OCI-LY3 (cell line): ENCODE measurements around the gene RPEL1.

ENCODE experiments used
- H2AFZ ChIP-seq: fragments of 200-600, 300-600 bp; shearing (Covaris generic); 2 replicates; pipeline ENCODE4 v1.6.0; 2014; ENCODE audit warnings: antibody characterized with exemption, low read depth, low read length
- H3K27ac ChIP-seq: fragments of 200-600, 300-600 bp; sonication (generic); 2 replicates; pipeline ENCODE4 v1.5.1; 2014; ENCODE audit warnings: mild to moderate bottlenecking, low read length, moderate library complexity, mixed read lengths
- H3K27me3 ChIP-seq: fragments of 200-600, 300-600 bp; sonication (generic); 2 replicates; pipeline ENCODE4 v1.6.1; 2014; ENCODE audit warnings: low read depth, low read length, mixed read lengths
- H3K36me3 ChIP-seq: fragments of 200-600, 300-600 bp; sonication (generic); replicated peaks from 2 replicates; pipeline ENCODE3; 2014; ENCODE audit warnings: low read depth, low read length, mixed read lengths
- H3K4me1 ChIP-seq: fragments of 300-600, 200-600 bp; sonication (generic); 2 replicates; pipeline ENCODE4 v1.6.1; 2014; ENCODE audit warnings: low read length, mixed read lengths
- H3K4me2 ChIP-seq: fragments of 200-600, 300-600 bp; sonication (generic); 2 replicates; pipeline ENCODE4 v1.6.1; 2014; ENCODE audit warnings: low read length, mixed read lengths
- H3K4me3 ChIP-seq: fragments of 300-600, 200-600 bp; sonication (generic); 2 replicates; pipeline ENCODE4 v1.5.1; 2014; ENCODE audit warnings: antibody characterized with exemption, mild to moderate bottlenecking, low read length, moderate library complexity
- H3K79me2 ChIP-seq: fragments of 300-600, 200-600 bp; shearing (Covaris generic); 2 replicates; pipeline ENCODE4 v1.6.1; 2014; ENCODE audit warnings: mild to moderate bottlenecking, low read length, mixed read lengths
- H3K9ac ChIP-seq: fragments of 300-600, 200-600 bp; shearing (Covaris generic); 2 replicates; pipeline ENCODE4 v1.6.0; 2014; ENCODE audit warnings: mild to moderate bottlenecking, low read length, moderate library complexity
- H3K9me3 ChIP-seq: fragments of 200-600, 300-600 bp; shearing (Covaris generic); 2 replicates; pipeline ENCODE4 v1.6.1; 2014; ENCODE audit warnings: low read length, mixed read lengths; ENCODE audit not compliant: insufficient read depth
- H4K20me1 ChIP-seq: fragments of 200-600, 300-600 bp; sonication (generic); 2 replicates; pipeline ENCODE4 v1.6.1; 2016; ENCODE audit warnings: low read length, mixed read lengths; ENCODE audit not compliant: insufficient read depth
- CTCF ChIP-seq: fragments of 200-600, 300-600 bp; sonication (generic); IDR thresholded peaks from 2 replicates; pipeline ENCODE4 v1.5.1; 2014; ENCODE audit warnings: antibody characterized with exemption, low read length, low read depth
- EZH2phosphoT487 ChIP-seq: fragments of 200-600 bp; shearing (Covaris generic); IDR thresholded peaks from 2 replicates; pipeline ENCODE4 v1.6.1; 2018; ENCODE audit warnings: antibody characterized with exemption, mixed run types, low read depth

RPEL1 gene

DNA sequence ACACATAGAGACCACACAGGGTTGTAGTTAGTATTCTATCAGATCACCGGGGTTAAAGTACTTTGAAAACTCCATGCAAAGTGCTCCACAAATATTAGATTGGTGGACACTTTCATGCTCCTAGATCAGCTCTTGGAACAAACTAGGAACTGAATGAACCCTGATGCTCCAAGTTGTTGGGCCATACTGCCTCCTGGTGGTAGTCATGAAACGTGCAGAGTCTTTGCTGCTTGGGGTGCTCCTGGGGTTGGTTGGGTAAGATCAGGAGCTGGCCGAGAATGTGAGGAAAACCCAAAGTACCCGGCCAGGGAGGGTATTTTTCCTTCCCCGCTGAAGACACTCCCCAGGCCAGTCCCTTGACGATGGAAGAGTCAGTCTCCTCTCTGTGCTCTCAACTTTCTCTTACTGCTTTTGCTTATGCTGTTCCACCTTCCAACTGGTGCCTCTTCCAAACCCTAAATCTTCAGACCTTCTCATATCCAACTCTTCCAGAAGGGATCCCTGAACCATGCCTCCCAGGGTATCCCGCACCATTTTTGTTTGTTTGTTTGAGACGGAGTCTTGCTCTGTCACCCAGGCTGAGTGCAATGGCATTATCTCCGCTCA is 918 bp upstream of the RPEL1 start:
- Histone ChIP-seq H3K27me3 (no peaks in the 10 kb centered on the region), H3K9ac (no peak overlapping the region), H3K4me1 (peaks cover 8% of the 10 kb centered on the region), H3K4me3 (no peak overlapping the region), H3K9me3 (no peaks in the 10 kb centered on the region), H3K4me2 (peak overlapping the region; percentile 41), H3K27ac (no peak overlapping the region), H3K36me3 (no peaks in the 10 kb centered on the region), H3K79me2 (no peaks in the 10 kb centered on the region), H4K20me1 (no peaks in the 10 kb centered on the region), H2AFZ (no peak overlapping the region; the same call in 1 of the 2 replicates)
- TF ChIP-seq CTCF (peak; percentile 84), EZH2phosphoT487 (no peak)

GRCh38 chr10:103246324-103246723 is 637 bp downstream of the RPEL1 start:
- no peaks in the 10 kb centered on the region for H4K20me1 ChIP-seq
- no peaks in the 10 kb centered on the region for H3K9me3 ChIP-seq
- H3K79me2 ChIP-seq: no peaks in the 10 kb centered on the region
- no peak overlapping the region for H3K4me2 ChIP-seq
- H3K9ac ChIP-seq: no peak overlapping the region
- H2AFZ ChIP-seq: no peak overlapping the region
- H3K4me1 ChIP-seq: no peaks in the 10 kb centered on the region
- TF ChIP-seq EZH2phosphoT487 (no peak), CTCF (no peak)
- no peak overlapping the region for H3K4me3 ChIP-seq
- no peaks in the 10 kb centered on the region for H3K36me3 ChIP-seq
- H3K27me3 ChIP-seq: no peaks in the 10 kb centered on the region
- no peak overlapping the region for H3K27ac ChIP-seq

GRCh38 chr10:103254113-103254512 is 8.4 kb downstream of the RPEL1 start:
- no peaks in the 10 kb centered on the region for H3K27me3 ChIP-seq

More at GRCh38 chr10:103254113-103254512, 8.4 kb downstream of the RPEL1 start:
- Histone ChIP-seq H3K4me1 (no peaks in the 10 kb centered on the region), H3K27ac (no peak overlapping the region), H3K36me3 (no peaks in the 10 kb centered on the region), H3K4me3 (no peak overlapping the region), H3K79me2 (no peaks in the 10 kb centered on the region), H4K20me1 (no peaks in the 10 kb centered on the region), H3K9ac (no peak overlapping the region), H3K9me3 (no peaks in the 10 kb centered on the region), H2AFZ (no peak overlapping the region), H3K4me2 (no peak overlapping the region)
- TF ChIP-seq EZH2phosphoT487 (no peak), CTCF (no peak)
